ENCODE data around the gene E4F1.

Gene E4F1, protein sequence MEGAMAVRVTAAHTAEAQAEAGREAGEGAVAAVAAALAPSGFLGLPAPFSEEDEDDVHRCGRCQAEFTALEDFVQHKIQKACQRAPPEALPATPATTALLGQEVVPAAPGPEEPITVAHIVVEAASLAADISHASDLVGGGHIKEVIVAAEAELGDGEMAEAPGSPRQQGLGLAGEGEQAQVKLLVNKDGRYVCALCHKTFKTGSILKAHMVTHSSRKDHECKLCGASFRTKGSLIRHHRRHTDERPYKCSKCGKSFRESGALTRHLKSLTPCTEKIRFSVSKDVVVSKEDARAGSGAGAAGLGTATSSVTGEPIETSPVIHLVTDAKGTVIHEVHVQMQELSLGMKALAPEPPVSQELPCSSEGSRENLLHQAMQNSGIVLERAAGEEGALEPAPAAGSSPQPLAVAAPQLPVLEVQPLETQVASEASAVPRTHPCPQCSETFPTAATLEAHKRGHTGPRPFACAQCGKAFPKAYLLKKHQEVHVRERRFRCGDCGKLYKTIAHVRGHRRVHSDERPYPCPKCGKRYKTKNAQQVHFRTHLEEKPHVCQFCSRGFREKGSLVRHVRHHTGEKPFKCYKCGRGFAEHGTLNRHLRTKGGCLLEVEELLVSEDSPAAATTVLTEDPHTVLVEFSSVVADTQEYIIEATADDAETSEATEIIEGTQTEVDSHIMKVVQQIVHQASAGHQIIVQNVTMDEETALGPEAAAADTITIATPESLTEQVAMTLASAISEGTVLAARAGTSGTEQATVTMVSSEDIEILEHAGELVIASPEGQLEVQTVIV
- 55.9 to 78.8 reads per million in 2 experiments for total RNA-seq

DNA sequence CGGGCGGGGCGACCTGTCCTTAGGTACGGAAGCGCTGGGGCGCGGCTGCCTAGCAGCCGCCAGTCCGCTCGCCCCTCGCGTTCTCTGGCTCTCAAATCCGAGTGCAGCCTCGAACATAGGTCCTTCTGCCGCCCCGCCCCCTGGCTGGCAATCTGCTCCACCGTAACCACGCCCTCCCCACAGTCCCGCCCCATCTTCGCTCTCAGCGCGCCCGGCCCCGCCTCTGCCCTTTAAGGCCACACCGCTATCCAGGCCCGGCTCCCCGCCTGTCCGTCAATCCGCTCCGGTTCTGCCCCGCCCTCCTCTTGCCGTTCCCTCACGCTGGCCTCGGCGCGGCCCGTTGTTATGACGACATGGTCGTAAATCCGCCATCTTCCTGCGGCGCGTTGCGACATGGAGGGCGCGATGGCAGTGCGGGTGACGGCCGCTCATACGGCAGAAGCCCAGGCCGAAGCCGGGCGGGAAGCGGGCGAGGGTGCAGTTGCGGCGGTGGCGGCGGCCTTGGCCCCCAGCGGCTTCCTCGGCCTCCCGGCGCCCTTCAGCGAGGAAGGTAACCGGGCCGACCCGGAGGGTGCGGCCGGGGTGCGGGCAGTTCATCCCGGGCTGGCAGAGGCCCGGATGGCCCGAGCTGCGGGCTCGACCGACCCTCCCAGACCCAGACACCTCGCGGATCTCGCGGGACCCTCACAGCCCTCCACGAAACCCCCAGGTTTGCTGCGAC is at the start of gene E4F1:
Gene E4F1, plus strand, starts transcription at position 371 of the 721 bp plus-strand sequence. Its CDS starts 23 bp downstream, at position 394.
- DNase-seq (ENCODE audit: low read depth) = peak; percentile 97

DNA sequence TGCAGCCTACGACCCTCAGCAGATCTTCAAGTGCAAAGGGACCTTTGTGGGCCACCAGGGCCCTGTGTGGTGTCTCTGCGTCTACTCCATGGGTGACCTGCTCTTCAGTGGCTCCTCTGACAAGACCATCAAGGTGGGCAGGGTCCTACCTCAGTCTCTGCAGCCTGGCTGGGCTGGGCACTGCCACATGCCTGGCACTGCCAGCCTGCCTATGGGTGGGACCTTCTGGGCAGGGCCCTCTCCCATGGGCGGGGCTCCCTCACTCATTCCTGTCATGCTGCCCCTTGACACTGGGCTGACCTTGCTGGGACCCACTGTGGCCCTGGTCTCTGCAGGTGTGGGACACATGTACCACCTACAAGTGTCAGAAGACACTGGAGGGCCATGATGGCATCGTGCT is 49.5 kb upstream of the E4F1 start:
- DNase-seq (ENCODE audit: low read depth) = no peak

DNA sequence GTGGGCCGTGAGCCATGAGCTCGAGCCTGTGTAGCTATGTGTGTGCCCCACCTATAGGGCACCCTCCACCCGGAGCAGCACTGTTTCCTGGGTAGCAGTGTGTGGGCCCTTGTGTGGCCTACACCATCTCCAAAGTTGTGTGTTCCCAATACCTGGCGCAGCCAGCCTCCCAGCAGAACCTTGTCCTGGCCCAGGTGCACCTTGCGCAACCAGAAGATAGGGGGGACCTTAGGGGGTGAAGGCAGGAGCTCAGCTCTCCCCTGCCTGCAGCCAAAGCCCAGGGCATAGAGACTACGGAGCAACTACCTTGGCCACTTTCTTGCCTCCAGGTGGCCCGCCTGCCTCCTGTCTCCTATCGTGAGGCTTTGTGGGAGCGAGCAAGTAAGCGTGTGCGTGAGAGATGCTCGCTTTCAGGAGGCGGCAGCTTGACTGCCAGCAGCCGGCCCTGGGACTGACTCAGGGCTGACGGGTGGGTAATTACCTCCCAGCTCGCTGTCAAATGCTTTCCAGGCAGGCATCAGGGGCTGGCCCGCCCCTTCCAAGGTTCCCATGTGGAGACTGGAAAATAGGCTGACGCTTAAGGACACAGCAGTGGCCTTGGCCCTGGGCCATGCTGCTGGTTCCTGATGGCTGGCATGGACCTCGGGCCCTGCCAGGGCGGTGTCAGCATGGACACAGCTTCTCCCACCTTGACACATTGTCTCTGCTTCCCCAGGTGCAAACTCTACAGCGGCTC is 48.8 kb upstream of the E4F1 start:
- no peak for DNase-seq (ENCODE audit: low read depth)

DNA sequence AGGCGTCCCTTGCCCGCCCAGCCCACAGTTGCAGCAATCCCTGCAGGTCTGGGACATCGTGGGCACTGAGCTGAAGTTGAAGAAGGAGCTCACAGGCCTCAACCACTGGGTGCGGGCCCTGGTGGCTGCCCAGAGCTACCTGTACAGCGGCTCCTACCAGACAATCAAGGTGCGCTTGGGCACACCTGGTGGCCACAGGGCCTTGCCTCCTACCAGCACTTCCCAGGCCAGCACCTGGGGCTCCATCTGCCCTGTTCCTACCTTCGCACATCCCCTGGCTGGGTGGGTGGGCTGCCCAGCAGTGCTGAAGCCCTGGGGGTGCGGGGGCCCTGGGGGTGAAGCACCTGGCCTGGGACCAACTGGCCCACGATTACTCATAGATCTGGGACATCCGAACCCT is 47.9 kb upstream of the E4F1 start:
- DNase-seq (ENCODE audit: low read depth) = no peak

DNA sequence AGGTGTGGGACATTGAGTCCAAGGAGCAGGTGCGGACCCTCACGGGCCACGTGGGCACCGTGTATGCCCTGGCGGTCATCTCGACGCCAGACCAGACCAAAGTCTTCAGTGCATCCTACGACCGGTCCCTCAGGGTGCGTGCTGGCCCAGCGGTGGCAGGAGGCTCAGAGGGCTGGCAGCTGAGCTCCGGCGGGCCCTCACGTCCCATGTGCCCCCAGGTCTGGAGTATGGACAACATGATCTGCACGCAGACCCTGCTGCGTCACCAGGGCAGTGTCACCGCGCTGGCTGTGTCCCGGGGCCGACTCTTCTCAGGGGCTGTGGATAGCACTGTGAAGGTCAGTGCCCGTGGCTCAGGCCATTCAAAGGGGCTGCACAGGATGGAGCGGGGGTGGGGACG is 47.3 kb upstream of the E4F1 start:
- no peak for DNase-seq (ENCODE audit: low read depth)

DNA sequence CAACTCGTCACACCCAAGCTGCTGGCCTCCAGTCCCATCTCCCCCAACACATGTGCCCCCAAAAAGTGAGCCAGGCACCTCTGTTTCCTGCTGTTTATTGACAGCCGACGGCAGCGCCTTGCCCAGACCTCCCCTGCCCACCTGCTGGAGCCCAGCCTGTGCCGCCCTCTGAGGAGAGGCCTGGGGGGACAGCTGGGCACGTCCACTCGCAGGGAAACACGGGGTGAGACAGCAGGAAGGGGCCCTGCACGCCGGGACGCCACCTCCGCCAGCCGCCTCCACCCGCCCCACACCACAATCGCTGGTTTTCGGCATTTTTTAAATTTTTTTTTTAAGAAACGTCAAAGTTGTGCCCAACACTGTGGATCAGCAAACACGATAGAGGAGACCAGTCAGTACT is 46.3 kb upstream of the E4F1 start:
- DNase-seq (ENCODE audit: low read depth) = no peak

DNA sequence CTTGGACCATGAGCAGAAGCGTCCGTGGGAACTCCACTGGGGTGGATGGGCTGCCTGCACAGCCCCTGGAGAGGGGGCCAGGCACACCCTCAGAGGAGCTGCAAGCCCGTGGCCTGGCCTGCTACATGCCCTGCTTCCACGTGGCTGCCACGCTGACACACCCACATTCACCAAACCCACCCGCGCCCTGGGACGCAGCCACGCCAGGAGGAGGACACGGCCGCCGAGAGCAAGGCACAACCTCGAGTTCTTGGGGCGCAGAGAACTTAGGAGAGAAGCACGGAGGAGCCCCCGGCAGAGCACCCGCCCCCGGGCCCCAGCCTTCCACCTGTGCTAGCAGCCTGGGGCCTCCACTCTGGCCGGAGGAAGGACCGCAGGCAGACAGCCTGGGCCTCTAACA is 45.8 kb upstream of the E4F1 start:
- no peak for DNase-seq (ENCODE audit: low read depth)

DNA sequence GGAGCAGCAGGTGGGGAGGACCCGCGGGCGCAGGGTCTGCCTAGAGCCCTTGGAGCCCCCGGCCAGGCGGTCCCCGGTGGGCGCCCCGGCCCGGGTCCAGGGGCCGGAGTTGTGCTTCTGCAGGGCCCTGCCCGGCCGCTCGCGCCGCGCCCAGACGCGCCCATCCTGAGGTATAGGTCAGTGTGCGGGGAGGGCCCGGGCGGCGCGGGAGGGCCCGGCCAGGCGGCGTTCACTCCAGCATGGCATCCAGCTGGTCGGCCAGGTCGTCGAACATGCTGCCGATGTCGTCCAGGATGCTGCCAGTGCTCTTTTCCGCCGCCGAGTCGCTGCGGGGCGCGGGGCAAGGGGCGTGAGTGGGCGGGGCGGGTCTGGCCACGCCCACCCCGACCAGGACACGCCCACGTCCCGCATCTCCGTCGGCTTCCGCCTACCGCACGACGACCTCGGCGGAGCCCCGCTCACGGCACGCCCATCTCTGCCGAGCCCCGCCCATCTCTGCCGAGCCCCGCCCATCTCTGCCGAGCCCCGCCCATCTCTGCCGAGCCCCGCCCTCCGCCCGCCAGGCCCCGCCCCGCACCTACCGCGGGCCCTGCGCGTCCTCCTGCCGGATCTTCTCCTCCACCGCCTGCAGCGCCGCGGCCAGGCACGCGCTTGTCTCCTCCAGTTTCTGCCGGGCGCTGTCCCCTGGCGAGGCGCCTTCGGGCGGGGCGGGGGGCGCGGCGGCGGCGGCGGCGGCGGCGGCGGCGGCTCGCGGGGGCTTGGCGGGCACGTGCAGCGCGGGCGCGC is 44.9 kb upstream of the E4F1 start:
- DNase-seq (ENCODE audit: low read depth) = peak; percentile 30

DNA sequence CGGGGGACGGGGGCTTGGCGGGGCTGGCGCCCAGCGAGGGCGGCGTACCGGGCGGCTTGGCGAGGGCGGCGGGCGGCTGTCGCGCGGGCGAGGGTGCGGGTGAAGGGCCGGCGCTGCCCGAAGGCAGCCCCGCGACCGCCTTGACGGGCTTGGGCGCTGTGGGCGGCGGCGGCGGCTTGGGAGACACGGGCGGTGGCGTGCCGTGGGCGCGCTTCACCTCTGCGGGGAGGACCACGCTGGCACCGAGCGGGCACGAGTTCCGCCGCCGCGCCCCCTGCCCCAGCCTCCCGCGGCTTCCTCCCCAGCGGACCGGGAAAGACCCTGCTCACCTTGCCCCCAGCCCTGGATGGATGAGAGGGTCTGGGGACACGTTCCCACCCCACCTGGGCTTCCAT is 44.3 kb upstream of the E4F1 start:
- no peak for DNase-seq (ENCODE audit: low read depth)

DNA sequence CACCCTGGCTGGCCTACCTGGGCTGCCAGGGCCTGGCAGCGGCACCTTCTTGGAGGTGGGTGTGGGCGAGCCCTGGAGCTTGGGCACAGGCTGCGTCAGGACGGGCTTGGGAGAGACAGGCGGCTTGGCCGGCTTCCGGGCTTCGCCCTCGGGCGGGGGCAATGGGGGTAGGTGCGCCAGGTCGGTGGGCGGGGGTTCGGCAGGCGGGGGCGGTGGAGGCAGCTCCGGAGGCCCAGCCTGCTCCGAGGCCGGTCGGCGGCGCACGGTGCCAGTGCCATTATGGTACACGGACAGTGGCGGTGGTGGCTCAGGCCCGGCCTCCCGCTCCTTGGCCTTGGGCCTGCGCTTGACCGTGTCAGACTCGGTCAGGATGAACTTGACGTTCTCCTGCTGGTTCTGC is 43.8 kb upstream of the E4F1 start:
- no peak for DNase-seq (ENCODE audit: low read depth)

DNA sequence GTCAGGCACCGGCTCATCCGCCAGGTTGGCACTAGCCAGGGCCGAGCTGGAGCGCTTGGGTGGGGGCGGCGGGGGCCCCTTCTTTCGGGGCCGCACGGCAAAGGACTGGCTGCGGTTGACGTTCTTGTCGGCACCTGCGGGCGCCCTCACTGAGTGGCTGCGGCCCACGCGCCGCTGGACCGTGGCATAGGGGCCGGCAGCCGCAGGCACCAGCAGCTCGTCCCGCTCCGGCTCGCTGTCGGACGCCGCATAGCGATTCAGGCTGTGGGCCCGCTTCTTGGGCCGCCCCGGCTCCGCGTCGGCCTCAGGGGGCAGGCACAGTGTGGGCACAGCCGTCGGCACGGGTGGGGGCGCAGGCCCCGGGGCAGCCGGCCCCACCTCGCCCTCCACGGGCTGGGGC is 42.9 kb upstream of the E4F1 start:
- no peak for DNase-seq (ENCODE audit: low read depth)

DNA sequence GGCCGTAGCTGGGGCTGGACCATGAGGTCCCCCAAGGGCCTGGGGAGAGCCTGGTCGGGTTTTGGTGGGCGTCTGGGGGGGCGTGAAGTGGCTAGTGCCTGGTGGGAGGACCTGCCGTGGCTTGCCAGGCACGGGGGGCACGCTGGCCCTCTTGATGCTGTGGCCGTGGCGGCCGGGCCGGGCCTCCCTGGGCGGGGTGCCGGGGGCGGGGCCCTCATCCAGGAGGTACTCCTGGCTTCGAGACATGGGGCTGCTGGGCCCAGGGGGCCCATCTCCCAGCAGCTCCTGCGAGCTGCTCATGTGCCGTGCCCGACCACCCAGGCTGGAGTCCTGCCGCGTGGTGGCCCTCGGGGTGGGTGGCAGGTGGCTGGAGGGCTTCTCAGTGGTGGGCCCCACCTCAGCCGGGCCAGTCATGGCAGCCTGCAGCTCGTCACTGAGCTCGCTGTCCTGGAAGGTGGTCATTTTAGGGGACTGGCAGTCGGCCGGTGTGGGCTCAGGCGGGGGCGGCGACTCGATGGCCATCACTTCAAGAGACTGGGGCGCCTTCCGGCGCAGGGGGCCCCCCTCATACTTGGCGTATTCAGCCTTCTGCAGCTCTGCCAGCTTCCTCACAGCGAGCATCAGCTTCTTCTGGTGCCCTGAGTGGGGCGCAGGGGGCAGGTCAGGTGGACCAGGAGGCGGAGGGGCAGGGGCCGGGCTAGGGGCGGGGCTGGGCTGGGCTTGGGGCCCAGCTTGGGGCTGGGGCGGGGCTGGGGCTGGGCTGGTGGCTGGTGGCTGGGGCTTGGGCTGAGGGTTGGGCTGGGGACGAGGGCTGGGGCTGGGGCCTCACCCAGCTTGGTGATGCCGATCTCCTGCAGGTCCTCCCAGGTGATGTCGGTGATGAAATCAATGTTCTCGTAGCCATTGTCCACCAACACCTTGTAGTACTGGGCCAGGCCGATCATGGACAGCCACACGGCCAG is 42.1 kb upstream of the E4F1 start:
- DNase-seq (ENCODE audit: low read depth) = no peak

DNA sequence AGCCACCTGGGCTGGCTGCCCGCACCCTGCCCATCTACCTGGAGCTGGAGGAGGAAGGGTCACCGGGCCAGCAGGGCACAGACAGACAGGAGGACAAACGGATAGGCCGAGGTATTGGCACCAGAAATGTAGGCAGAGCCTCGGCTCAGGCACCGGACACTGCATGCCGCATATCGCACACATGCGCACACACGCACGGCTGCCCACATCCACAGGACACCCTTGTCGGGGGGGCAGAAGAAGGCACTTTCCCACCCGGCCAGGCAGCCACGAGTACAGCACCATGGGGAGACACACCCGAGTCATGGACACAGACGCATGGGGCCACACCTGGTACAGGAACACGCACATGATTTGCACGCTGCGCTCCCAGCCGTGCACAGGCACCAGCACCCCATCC is 41.4 kb upstream of the E4F1 start:
- no peak for DNase-seq (ENCODE audit: low read depth)

DNA sequence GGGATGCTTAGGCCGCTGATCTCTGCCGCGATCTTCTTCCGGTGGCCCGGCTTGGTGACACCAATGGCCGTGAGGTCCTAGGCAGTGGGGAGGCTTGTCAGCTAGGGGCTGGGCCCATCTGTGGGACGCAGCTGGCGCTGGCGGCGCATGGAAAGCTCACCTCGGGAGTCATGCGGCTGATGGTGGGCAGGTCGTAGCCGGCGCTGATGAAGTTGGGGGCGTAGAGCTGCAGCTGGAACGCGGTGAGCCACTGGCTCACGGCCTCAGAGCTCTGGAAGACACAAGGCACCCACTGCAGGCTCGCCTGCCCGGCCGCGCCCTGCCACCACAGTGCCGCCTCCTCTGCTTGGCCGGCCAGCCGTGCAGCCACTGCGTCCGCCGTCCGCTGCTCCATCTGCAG is 39.7 kb upstream of the E4F1 start:
- DNase-seq (ENCODE audit: low read depth) = no peak

DNA sequence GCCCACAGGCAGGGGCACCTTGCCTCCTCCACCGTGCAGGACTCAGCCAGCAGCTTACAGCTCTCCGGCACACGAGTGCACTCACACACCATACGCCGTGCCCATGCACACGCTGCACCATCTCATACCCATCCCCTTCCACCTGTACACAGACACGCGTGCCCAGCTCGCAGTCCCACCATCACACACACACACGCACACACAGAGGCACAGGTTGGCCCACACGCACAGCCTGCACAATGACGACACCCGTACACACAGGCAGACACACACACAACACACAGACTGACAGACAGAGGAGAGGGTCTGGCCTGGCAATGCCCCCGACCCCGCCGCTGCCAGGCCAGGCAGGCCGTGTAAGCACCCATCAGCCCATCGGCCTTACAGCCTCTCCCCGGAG is 39.0 kb upstream of the E4F1 start:
- no peak for DNase-seq (ENCODE audit: low read depth)

DNA sequence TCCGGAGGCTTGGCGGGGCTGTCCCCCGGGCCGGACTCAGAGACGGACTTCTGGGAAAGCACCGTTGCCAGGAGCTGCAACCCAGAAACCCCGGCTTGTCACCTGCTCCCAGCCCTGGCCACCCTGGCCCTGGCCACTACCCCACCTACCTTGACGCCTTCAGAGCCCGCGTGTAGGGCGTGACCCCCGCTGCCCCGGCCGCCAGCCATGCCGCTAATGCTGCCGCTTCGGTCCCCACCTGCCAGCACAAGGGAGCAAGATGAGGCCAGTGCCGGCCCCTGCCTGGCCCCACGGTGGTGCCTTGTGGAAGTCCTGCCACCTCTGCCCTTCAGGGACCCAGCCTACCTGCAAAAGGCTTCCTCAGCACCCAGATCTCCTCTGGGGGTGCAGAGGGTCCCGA is 38.4 kb upstream of the E4F1 start:
- no peak for DNase-seq (ENCODE audit: low read depth)

DNA sequence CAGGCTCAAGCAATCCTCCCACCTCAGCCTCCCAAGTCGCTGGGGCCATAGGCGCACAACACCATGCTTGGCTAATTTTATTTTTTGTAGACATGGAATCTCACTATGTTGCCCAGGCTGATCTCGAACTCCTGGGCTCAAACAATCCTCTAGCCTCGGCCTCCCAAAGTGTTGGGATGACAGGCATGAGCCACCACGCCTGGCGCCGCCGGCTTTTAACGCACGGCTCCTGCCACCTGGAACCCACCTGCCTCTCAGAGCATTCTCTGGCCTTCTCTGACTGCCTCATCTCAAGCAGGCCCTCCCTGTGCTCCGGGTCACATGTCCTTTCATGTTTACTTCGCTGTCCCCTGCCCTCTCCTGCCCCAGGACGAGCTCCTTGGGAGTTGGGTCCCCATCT is 37.3 kb upstream of the E4F1 start:
- DNase-seq (ENCODE audit: low read depth) = no peak

DNA sequence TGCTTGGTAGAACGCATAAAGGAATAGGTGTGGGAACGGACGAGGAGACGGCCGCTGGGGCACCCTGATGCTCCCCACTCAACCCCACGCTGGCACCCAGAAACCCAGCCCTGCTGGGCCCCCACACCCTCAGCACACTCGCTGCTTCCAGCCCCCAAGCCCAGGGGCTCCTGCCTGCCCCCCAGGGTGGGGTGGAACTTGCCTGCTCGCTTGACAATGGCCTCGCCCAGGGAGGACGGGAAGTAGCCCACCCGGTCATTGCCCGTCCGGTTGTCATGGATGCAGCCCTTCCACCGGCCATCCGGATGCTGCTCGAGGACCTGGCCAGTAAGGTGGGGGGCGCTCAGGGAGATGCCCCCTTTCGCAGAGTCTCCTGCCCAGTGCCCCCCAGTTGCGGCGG is 36.9 kb upstream of the E4F1 start:
- DNase-seq (ENCODE audit: low read depth) = no peak

DNA sequence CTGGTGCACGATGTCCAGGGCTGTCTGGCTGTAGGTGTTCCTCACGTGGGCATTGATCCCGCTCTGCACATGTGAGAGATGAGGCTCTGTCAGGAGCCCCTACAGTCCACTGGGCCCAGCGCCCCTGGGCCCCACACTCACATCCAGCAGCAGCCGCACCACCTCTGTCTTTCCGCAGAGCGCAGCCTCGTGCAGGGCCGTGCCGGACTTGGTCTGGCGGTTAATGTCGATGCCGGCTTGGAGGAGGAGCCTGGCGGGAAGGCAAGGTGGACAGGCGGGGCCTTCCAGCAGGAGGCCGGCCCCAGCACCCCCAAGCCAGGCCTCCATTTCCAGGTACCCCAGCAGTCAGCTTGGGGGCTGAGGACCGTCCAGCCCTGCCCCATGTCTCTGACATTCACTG is 36.2 kb upstream of the E4F1 start:
- no peak for DNase-seq (ENCODE audit: low read depth)

DNA sequence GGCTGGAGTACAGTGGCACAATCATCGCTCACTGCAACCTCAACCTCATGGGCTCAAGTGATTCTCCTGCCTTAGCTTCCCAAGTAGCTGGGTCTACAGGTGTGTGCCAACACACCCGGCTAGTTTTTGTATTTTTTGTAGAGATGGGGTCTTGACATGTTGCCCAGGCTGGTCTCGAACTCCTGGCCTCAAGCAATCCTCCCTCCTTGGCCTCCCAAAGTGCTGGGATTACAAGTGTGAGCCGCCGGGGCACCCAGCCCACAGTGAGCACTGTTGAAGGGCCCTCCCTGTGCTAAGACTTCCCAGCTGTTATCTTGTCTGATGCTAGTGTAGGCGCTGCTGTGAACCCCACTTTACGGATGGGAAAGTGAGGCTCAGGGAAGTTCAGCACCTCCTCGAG is 35.0 kb upstream of the E4F1 start:
- no peak for DNase-seq (ENCODE audit: low read depth)

Measured in T follicular helper cell (primary cell).